GM18873 (cell line): ENCODE data around the gene TANK.

Experiments used
- ATAC-seq: cut with Tn5 transposase; IDR thresholded peaks from one replicate; pipeline ENCODE4 v1.9.1; 2021; ENCODE audit warnings: mild to moderate bottlenecking, moderate library complexity, moderate number of reproducible peaks; ENCODE audit not compliant: unreplicated experiment, low FRiP score

Gene TANK

GRCh38 chr2:161219211-161219610 lies 59.0 kb downstream of the TANK start:
- ATAC-seq: no peak

- ATAC-seq: no peak
Measured at GRCh38 chr2:161223139-161223732, 63.0 kb downstream of the TANK start.

GRCh38 chr2:161228511-161229240 lies 68.4 kb downstream of the TANK start:
- ATAC-seq: no peak

- ATAC-seq: no peak
Measured at GRCh38 chr2:161230959-161231358, 70.7 kb downstream of the TANK start.

GRCh38 chr2:161232571-161232970 lies 72.3 kb downstream of the TANK start:
- ATAC-seq: no peak

- ATAC-seq: peak; percentile 53
Measured at GRCh38 chr2:161233858-161234431, 73.7 kb downstream of the TANK start.

- ATAC-seq: no peak
Measured at GRCh38 chr2:161234627-161235026, 74.4 kb downstream of the TANK start.

GRCh38 chr2:161237392-161238264 lies 77.4 kb downstream of the TANK start:
- ATAC-seq: no peak

- ATAC-seq: no peak
Measured at GRCh38 chr2:161238265-161238559, 78.0 kb downstream of the TANK start.

GRCh38 chr2:161238560-161239325 lies 78.5 kb downstream of the TANK start:
- ATAC-seq: no peak

GRCh38 chr2:161239326-161240109 lies 79.3 kb downstream of the TANK start:
- no peak for ATAC-seq

- ATAC-seq: no peak
Measured at GRCh38 chr2:161241894-161242293, 81.7 kb downstream of the TANK start.

GRCh38 chr2:161243312-161243711 lies 83.1 kb downstream of the TANK start:
- ATAC-seq: peak; percentile 50

- no peak for ATAC-seq
Measured at GRCh38 chr2:161243905-161244304, 83.7 kb downstream of the TANK start.

- ATAC-seq: peak; percentile 80
Measured at GRCh38 chr2:161244387-161245260, 84.4 kb downstream of the TANK start.

- ATAC-seq: no peak
Measured at GRCh38 chr2:161245261-161245553, 85.0 kb downstream of the TANK start.

GRCh38 chr2:161245671-161246070 lies 85.4 kb downstream of the TANK start:
- ATAC-seq: no peak

GRCh38 chr2:161246281-161246680 lies 86.1 kb downstream of the TANK start:
- ATAC-seq: no peak

GRCh38 chr2:161250864-161251436 lies 90.7 kb downstream of the TANK start:
- peak; percentile 58 for ATAC-seq
